COLO668 (cell line): Measurements from ENCODE around the gene TTI1.
A peak's percentile ranks its signal among the peaks of the same experiment; 100 is the strongest.

Experiments used
- DNase-seq: peaks from one replicate; lab custom pipeline; 2025; ENCODE audit not compliant: unreplicated experiment; lab: John Stamatoyannopoulos, UW

TTI1 gene

DNA sequence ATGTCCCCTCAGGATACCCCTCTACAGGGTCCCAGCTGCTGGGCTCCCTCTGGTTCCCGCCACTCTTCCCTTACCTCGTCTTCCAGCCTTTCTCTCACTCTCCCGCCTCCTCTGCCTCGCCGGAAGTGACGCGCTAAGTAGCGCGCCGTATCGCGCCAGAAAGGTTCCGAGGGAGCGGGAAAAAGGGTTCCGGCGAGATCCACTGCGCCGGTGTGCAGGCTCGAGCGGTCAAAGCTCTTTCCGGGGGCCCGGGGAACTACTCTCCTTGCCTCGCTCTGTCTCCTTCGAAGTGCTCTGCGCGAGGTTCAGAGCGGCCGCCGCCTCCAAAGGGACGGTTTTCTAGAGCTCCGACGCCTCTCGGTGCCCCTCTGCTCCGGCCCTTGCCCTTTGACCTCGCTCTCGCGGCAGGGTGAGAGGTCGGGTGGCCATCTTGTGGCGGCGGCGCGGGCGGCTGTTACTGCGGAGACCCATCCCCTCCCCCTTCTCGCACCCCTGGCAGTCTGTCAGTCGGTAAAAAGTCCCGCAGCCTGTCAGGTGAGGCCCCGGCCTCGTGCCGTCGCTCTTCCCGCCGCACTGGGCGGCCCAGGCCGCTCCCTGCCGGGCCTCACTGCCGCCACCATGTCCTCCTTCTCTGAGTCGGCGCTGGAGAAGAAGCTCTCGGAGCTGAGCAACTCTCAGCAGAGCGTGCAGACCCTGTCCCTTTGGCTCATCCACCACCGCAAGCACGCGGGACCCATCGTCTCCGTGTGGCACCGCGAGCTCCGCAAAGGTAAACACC is at the start of gene TTI1, which contains the start of gene RPRD1B:
Gene TTI1 (minus strand): TSS at position 127 of the 778 bp plus-strand sequence. CDS start 19,640 bp downstream, outside the sequence.
Gene RPRD1B (plus strand): TSS at position 417 of the 778 bp plus-strand sequence. CDS start 202 bp downstream, at position 619.
- peak; percentile 95 for DNase-seq

GRCh38 chr20:38082894-38083293 is 49.6 kb upstream of the TTI1 start:
- DNase-seq = no peak

- DNase-seq = no peak
These were observed 48.3 kb upstream of the TTI1 start for GRCh38 chr20:38081575-38081974.

GRCh38 chr20:38079353-38079752 is 46.1 kb upstream of the TTI1 start:
- DNase-seq = no peak

DNA sequence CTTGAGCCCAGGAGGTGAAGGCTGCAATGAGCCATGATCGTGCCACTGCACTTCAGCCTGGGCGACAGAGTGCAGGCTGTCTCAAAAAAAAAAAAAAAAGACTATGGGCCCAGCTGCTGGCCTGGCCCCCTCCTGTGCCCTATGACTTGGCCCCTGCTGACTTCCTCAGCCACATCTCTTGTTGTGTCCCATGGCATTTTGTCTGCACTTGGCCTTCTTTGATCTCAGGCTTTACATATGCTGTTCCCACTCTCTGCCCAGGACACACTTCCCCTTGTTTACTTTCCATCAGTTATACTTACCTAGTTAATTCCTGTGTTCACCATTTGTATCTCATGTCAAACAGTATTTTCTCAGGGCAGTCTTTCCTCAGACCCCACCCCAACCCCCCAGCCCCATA is 44.8 kb upstream of the TTI1 start:
- DNase-seq = no peak

DNA sequence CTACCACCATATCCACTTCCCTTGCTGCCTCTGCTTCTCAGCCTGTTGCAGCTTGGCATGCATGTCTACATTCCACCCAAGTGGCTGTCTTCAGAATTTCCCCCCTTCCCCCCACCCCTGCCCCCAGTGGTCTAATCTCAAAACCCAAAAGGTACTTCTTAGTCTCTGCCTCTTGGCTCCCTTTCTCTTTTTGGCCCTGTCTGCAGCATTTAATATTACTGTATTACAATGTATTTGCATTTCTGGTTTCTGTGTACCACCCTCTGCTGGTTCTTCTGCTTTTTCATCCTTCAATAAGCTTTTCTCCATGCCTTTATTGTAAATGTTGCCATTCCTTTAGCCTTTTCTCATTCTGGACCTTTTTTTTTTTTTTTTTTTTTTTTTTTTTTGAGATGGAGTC is 43.3 kb upstream of the TTI1 start:
- no peak for DNase-seq

DNA sequence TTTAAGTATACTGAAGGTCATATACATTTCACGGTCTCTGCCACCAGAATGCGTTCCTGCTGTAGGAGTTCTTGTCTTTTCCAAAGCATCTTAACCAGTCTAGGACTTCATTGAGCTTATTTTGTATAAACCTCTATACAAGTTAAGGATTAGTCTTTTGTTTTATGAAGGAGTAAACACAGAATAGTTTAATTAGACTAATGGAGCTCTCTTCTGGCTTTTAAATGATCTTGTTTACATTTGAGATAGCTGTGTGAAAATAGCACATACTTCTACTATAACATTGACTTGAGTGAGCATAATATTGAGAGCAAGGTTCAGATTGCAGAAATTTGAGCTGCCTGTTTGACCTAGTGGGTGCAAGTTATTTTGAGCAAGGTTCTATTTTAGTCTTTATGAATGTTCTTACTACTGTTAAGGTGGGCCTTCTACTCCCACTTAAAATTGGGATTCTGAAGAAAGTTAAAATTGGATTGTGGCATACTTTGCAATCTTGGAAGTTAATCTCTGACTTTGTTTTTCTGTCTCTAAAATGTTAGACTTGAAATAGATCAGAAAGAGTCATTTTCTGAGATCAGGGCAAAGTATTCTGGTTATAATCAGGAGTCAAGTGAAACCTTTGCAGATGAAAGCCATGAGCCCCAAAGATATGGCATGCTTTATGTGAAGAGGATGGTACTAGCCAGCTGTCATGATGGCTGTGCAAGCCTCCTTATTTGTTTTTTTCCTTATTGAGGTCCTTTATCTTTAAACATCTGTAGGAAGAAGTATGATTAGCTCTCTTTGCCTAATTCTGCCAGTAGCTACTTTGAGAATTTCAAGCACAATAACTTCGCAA is 42.1 kb upstream of the TTI1 start:
- no peak for DNase-seq

DNA sequence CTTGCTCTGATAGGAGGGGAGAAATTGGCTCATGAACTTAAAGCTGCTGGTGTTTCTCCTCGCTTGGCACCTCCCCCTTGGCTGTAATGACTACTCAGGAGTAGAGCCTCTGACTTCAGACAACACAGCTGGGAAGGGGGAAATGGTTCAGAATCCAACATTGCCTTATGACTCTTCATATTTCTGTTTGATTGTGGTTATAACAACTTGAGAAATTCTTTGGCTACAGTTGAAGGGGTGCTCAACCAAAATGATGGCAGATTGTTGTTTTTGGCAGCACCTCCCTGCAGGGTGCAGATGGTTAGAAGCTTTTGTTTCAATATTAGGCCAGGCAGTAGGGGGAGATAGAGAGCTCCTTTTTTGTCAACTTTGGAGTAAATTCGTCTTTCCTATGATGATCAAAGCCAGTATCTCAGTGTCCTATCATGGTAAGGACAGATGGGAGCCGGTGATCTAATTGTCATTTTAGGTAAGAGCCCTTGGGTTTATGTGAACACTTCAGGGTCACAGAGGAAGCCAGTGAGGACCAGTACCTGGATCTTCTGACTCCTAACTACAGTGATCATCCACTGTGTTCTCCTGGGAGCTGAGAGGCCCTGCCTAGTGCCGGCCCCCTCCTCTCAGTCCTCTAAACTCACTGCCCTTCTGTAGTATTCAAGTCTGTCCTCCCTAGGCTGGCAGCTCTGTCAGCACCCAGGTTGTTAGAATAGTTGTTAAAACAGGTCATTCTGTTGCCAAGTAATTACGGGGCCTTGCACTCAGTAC is 40.2 kb upstream of the TTI1 start:
- peak; percentile 24 for DNase-seq

- no peak for DNase-seq
These were observed 39.6 kb upstream of the TTI1 start for GRCh38 chr20:38072898-38073297.

- DNase-seq = no peak
These were observed 34.6 kb upstream of the TTI1 start for GRCh38 chr20:38067717-38068365.

- no peak for DNase-seq
These were observed 33.9 kb upstream of the TTI1 start for GRCh38 chr20:38066969-38067716.

- no peak for DNase-seq
These were observed 32.6 kb upstream of the TTI1 start for GRCh38 chr20:38065764-38066375.

DNA sequence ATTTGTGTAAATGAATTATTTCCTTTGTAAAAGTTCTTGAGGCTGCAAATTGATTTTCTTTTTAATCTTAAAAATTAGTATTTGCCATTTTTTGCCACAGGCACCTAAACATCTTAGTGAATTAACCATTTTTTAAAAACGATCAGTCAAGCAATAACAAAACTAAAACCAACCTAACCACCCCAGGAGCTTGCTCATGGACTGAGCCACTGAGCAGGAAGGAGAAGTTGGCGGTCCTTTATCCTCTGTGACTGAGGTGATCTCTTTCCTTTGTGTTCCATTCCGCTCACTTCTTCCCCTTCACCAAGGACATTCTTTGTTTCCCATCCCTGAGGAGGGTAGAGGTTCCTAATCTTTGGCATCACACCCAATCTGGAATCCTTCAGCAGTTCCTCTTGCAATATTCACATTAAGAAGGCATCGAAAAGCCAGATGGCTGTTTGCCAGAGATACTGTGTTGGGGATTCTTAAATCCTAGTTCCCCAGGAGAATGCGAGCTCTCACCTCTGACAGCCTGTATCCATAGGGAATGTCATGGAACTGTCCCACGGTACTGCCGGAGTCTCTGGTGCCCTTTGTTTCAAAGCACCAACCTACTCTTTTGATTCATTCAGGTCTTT is 30.8 kb upstream of the TTI1 start:
- DNase-seq = no peak

DNA sequence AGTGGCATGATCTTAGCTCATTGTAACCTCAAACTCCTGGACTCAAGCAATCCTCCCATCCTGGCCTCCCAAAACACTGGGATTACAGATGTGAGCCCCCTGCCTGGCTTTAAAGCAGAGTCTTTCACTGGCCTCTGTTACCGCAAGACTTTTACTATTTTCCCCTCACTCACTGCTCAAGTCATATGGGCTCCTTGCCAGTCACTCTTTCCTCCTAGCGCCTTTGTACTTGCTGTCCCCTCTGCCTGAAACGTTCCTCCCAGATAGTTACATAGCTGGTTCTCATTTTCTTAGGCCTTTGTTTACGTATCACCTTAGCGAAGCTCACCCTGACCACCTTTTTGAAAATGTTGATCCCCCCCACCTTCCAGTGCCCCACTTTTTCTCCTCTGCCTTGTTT is 29.6 kb upstream of the TTI1 start:
- no peak for DNase-seq

DNA sequence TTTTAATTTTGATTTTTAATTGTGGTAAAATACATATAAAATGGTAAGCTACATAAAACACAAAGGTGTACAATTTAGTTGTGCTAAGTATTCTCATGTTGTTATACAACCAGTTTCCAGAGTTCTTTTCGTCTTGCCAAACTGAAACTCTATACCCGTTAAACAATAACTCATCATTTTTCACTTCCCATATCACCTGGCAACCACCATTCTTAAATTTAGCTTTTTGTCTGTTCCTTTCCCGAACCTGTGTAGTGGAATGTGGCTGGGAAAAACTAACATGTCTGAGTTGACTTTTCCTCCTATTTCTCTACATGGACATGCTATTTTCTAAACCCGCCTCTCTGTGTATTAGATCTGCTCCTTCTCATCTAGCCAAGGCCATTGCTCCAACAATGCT is 27.9 kb upstream of the TTI1 start:
- no peak for DNase-seq

DNA sequence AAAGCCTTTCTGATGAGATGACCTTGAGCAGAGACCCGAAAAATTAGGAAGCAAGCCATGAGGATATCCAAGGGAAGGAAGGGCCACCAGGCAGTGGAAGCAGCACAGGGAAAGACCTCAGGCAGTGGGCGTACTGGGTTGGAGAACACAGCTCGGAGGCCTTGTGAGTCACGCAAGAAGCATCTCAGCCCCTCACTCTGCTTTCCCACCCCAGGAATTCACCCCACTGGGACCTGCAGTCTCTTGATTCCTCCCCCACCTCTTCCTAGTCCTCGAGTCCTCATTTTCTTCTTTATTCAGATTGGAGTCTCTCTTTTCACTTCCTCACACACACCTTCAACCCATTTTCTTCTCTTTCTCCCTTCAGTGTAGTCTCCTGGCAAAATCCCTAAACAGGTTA is 27.3 kb upstream of the TTI1 start:
- DNase-seq = no peak

DNA sequence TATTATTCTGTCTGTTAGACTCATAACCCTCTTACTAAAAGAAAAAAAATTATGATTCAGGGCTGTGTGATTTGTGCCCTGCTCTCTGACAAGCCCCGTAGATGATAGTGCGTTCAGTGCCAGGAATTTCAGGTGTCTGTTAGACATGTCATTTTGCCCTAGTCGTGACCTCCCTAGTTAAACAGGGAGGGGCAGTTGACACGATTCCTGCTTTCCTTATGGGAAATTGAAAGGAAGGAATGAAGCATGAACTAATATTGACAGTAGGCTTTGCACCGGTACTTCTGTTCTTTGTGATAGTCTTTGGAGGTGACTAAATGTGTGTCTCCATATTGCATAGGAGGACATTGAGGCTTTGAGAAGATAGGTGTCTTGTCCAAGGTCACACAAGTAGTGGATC is 26.6 kb upstream of the TTI1 start:
- no peak for DNase-seq

GRCh38 chr20:38057351-38057972 is 24.2 kb upstream of the TTI1 start:
- peak; percentile 90 for DNase-seq

GRCh38 chr20:38055848-38056247 is 22.6 kb upstream of the TTI1 start:
- no peak for DNase-seq
